Kidney (tissue), 14 donors: ENCODE measurements around the gene CCDC107. TPM values are rescaled to one million over a fixed set of nuclear protein-coding genes. Genes with fewer than 3 reads are reported as not detected.

ENCODE experiments used
- DNase-seq, 5 donors: peaks; one replicate each; pipeline ENCODE4 v3.0.0-alpha.2; 2013 to 2020
- FAIRE-seq: peaks from 2 replicates; lab custom pipeline; 2012; peaks lifted over from hg19 to GRCh38; lab: Jason Lieb, UNC
- H3K27ac ChIP-seq, 2 donors: one replicate each; pipeline ENCODE4 v1.7.0; 2013; ENCODE audit warnings: low read depth in 2 of 2, low read length in 2 of 2, inconsistent platforms in 1 of 2
- H3K27me3 ChIP-seq: one replicate; pipeline ENCODE4 v1.7.1; 2013; ENCODE audit warnings: low read length, inconsistent platforms; ENCODE audit not compliant: control insufficient read depth, insufficient read depth
- H3K36me3 ChIP-seq, 3 donors: one replicate each; pipeline versions ENCODE4 v1.7.0 to v1.7.1; 2013; ENCODE audit warnings: low read length in 3 of 3, control low read depth in 1 of 3, inconsistent platforms in 1 of 3; ENCODE audit not compliant: insufficient read depth in 3 of 3, control insufficient read depth in 2 of 3
- H3K4me1 ChIP-seq, 3 donors: one replicate each; pipeline versions ENCODE4 v1.7.0 to v1.7.1; 2013; ENCODE audit warnings: low read length in 3 of 3, inconsistent platforms in 1 of 3, low read depth in 1 of 3; ENCODE audit not compliant: control insufficient read depth in 2 of 3, insufficient read depth in 2 of 3
- H3K4me3 ChIP-seq, 3 donors: one replicate each; pipeline versions ENCODE4 v1.7.0 to v1.8.1; 2013; ENCODE audit warnings: low read length in 3 of 3, control low read depth in 1 of 3, inconsistent platforms in 1 of 3
- H3K9ac ChIP-seq, 3 donors: one replicate each; pipeline versions ENCODE4 v1.7.0 to v1.7.1; 2013; ENCODE audit warnings: low read length in 3 of 3, control low read depth in 1 of 3, inconsistent platforms in 1 of 3
- H3K9me3 ChIP-seq, 3 donors: one replicate each; pipeline versions ENCODE4 v1.7.0 to v1.7.1; 2013; ENCODE audit warnings: low read length in 3 of 3, control low read depth in 1 of 3, inconsistent platforms in 1 of 3; ENCODE audit not compliant: control insufficient read depth in 2 of 3, insufficient read depth in 1 of 3
- CTCF ChIP-seq: IDR thresholded peaks from 3 replicates; pipeline ENCODE4 v1.5.1; 2012; ENCODE audit warnings: mild to moderate bottlenecking, moderate library complexity, borderline replicate concordance; ENCODE audit not compliant: insufficient read depth; ENCODE audit errors: extremely low read depth
- intact Hi-C: fragments of 100-400 bp; cut with DNase I; formaldehyde crosslinking; loops from one replicate; pipeline ENCODE4 v1.11.1; 2022
- polyA plus RNA-seq: library from polyadenylated mRNA; stranded (reverse); fragments of 350-450 nt; fragmentation: Illumina TruSeq; extraction: RNeasy Lipid Tissue Mini Kit (QIAGEN cat#74804); gene quantifications from one replicate; pipeline ENCODE4 v1.2.3, GENCODE V29; 2014; ENCODE audit warnings: low read depth, low replicate concordance; ENCODE audit not compliant: insufficient read depth
- total RNA-seq: library from RNA; stranded (reverse); fragmentation: NEBNext Ultra II Directional; extraction: Animal tissue kit (Norgen Biotek cat#: 25700); gene quantifications from one replicate; pipeline ENCODE4 v1.2.1, GENCODE V29; 2021
- donor health status: control.
- donor health status: control.
- donor health status: control.
- donor health status: control.
- donor health status: control.
- donor health status: DM: yes; HTN: yes; CAD: no.
- donor health status: Normal renal cell carcinoma (clear cell type).

The CCDC107 gene
- total and polyA plus RNA-seq, 2 donors from 2014 or later: 26.8 to 52.3 TPM

- peaks cover 0 to 9% (median 7%) of the 10 kb centered on the region in 3 donors for H3K4me1 ChIP-seq
- no peak within 1 kb of the TSS for H3K27ac ChIP-seq
- intact Hi-C loops: no loop called here
- H3K4me3 ChIP-seq: no peak within 1 kb of the TSS
- no peaks in the 10 kb centered on the region for H3K27me3 ChIP-seq
- no peak for TF ChIP-seq CTCF
- no peak within 1 kb of the TSS for H3K9ac ChIP-seq
- H3K9me3 ChIP-seq: no peaks in the 10 kb centered on the region
- no peaks in the 10 kb centered on the region for H3K36me3 ChIP-seq
- FAIRE-seq (no peak), DNase-seq (peak in 1 of 5 donors; percentile 62)
Observed at GRCh38 chr9:35673132-35674024, 15.3 kb downstream of the CCDC107 start, which contains the start of gene CA9. Gene CA9, plus strand, starts transcription at chr9:35673928. Its CDS starts 32 bp downstream, at chr9:35673960.

- H3K27me3 ChIP-seq: no peaks in the 10 kb centered on the region
- no peaks in the 10 kb centered on the region for H3K36me3 ChIP-seq
- DNase-seq (no peak), FAIRE-seq (no peak)
- H3K27ac ChIP-seq: no peak overlapping the region
- no peak overlapping the region for H3K4me3 ChIP-seq
- peaks cover 0 to 4% (median 3%) of the 10 kb centered on the region in 3 donors for H3K4me1 ChIP-seq
- intact Hi-C loops: no loop called here
- H3K9me3 ChIP-seq: no peaks in the 10 kb centered on the region
- TF ChIP-seq CTCF: no peak
- no peak overlapping the region for H3K9ac ChIP-seq
Observed at GRCh38 chr9:35674025-35674361, 15.9 kb downstream of the CCDC107 start.

GRCh38 chr9:35675204-35675603, 17.1 kb downstream of the CCDC107 start:
- no peak overlapping the region for H3K27ac ChIP-seq
- peak overlapping the region in 2 of 3 donors; percentile 16 to 53 for H3K4me3 ChIP-seq
- intact Hi-C loops: no loop called here
- H3K9me3 ChIP-seq: no peaks in the 10 kb centered on the region
- peaks cover 0 to 3% (median 0%) of the 10 kb centered on the region in 3 donors for H3K4me1 ChIP-seq
- H3K36me3 ChIP-seq: no peaks in the 10 kb centered on the region
- no peak overlapping the region for H3K9ac ChIP-seq
- peak in 2 of 5 donors; percentile 27 for DNase-seq
- no peaks in the 10 kb centered on the region for H3K27me3 ChIP-seq
- no peak for TF ChIP-seq CTCF
- FAIRE-seq: no peak
